RWPE2 (cell line): ENCODE results near the gene ZNF428.

ENCODE experiments used
- ATAC-seq: fragments of 200-7000 bp; cut with Tn5 transposase; 3 replicates; pipeline ENCODE4 v1.9.1; 2021; ENCODE audit warnings: low read depth
- DNase-seq: peaks from one replicate; pipeline ENCODE4 v3.0.0-alpha.2; 2020; ENCODE audit warnings: low spot score
- H3K27ac ChIP-seq: fragments of 450-650 bp; 2 replicates; pipeline ENCODE4 v1.5.1; 2017; ENCODE audit warnings: mild to moderate bottlenecking; ENCODE audit not compliant: poor library complexity, severe bottlenecking
- H3K27me3 ChIP-seq: fragments of 250-450 bp; sonication (Bioruptor Pico); 2 replicates; pipeline ENCODE4 v1.5.1; 2021; ENCODE audit warnings: mild to moderate bottlenecking, moderate library complexity; ENCODE audit not compliant: insufficient read depth, poor library complexity, severe bottlenecking
- H3K36me3 ChIP-seq: fragments of 250-450 bp; sonication (Bioruptor Pico); 2 replicates; pipeline ENCODE4 v1.5.1; 2020; ENCODE audit warnings: low read depth, mild to moderate bottlenecking, moderate library complexity
- H3K4me1 ChIP-seq: fragments of 250-450 bp; sonication (Bioruptor Pico); 2 replicates; pipeline ENCODE4 v1.5.1; 2021; ENCODE audit warnings: mild to moderate bottlenecking, moderate library complexity; ENCODE audit not compliant: insufficient read depth, poor library complexity, severe bottlenecking
- H3K4me3 ChIP-seq: fragments of 250-450 bp; sonication (Bioruptor Pico); 2 replicates; pipeline ENCODE4 v1.5.1; 2021; ENCODE audit warnings: mild to moderate bottlenecking, moderate library complexity; ENCODE audit not compliant: severe bottlenecking
- H3K9me3 ChIP-seq: fragments of 250-450 bp; sonication (Bioruptor Pico); 2 replicates; pipeline ENCODE4 v1.5.1; 2021; ENCODE audit warnings: mild to moderate bottlenecking, moderate library complexity; ENCODE audit not compliant: severe bottlenecking
- CTCF ChIP-seq: fragments of 450-650 bp; IDR thresholded peaks from one replicate; pipeline ENCODE4 v1.5.1; 2017; ENCODE audit warnings: mild to moderate bottlenecking, moderate library complexity; ENCODE audit not compliant: poor library complexity, severe bottlenecking

ZNF428 gene

GRCh38 chr19:43664018-43664417, 44.6 kb upstream of the ZNF428 start:
- no peaks in the 10 kb centered on the region for H3K9me3 ChIP-seq
- H3K4me1 ChIP-seq, result no peaks in the 10 kb centered on the region
- peaks cover 70% of the 10 kb centered on the region for H3K36me3 ChIP-seq
- no peaks in the 10 kb centered on the region for H3K27me3 ChIP-seq
- no peak overlapping the region for H3K27ac ChIP-seq
- DNase-seq, result no peak
- no peak overlapping the region for H3K4me3 ChIP-seq
- no peak for ATAC-seq
- no peak for TF ChIP-seq CTCF

GRCh38 chr19:43662487-43662886, 43.1 kb upstream of the ZNF428 start:
- H3K9me3 ChIP-seq, result no peaks in the 10 kb centered on the region
- H3K4me3 ChIP-seq, result no peak overlapping the region
- peak; percentile 25 for TF ChIP-seq CTCF
- H3K27me3 ChIP-seq, result no peaks in the 10 kb centered on the region
- no peak overlapping the region for H3K27ac ChIP-seq
- ATAC-seq (no peak), DNase-seq (no peak)
- H3K36me3 ChIP-seq, result peaks cover 79% of the 10 kb centered on the region
- H3K4me1 ChIP-seq, result no peaks in the 10 kb centered on the region

- Histone ChIP-seq H3K27ac (no peak overlapping the region), H3K9me3 (no peaks in the 10 kb centered on the region), H3K4me1 (no peaks in the 10 kb centered on the region), H3K36me3 (peaks cover 79% of the 10 kb centered on the region), H3K4me3 (no peak overlapping the region), H3K27me3 (no peaks in the 10 kb centered on the region)
- no peak for ATAC-seq
- DNase-seq, result no peak
- TF ChIP-seq CTCF, result no peak
These were observed 41.5 kb upstream of the ZNF428 start for GRCh38 chr19:43660971-43661360.

- TF ChIP-seq CTCF, result no peak
- ATAC-seq (no peak), DNase-seq (no peak)
- H3K36me3 ChIP-seq, result peaks cover 81% of the 10 kb centered on the region
- H3K4me3 ChIP-seq, result no peak overlapping the region
- H3K27ac ChIP-seq, result no peak overlapping the region
- no peaks in the 10 kb centered on the region for H3K27me3 ChIP-seq
- H3K4me1 ChIP-seq, result no peaks in the 10 kb centered on the region
- H3K9me3 ChIP-seq, result no peaks in the 10 kb centered on the region
These were observed 41.0 kb upstream of the ZNF428 start for GRCh38 chr19:43660301-43660970.

- no peak overlapping the region for H3K27ac ChIP-seq
- H3K27me3 ChIP-seq, result no peaks in the 10 kb centered on the region
- no peaks in the 10 kb centered on the region for H3K4me1 ChIP-seq
- H3K9me3 ChIP-seq, result no peaks in the 10 kb centered on the region
- no peak overlapping the region for H3K4me3 ChIP-seq
- H3K36me3 ChIP-seq, result peaks cover 78% of the 10 kb centered on the region
- TF ChIP-seq CTCF, result no peak
- ATAC-seq, result no peak
- DNase-seq, result no peak
These were observed 39.1 kb upstream of the ZNF428 start for GRCh38 chr19:43658494-43658893.
